Measurements from ENCODE around the gene SPATS2L.

The SPATS2L gene

DNA sequence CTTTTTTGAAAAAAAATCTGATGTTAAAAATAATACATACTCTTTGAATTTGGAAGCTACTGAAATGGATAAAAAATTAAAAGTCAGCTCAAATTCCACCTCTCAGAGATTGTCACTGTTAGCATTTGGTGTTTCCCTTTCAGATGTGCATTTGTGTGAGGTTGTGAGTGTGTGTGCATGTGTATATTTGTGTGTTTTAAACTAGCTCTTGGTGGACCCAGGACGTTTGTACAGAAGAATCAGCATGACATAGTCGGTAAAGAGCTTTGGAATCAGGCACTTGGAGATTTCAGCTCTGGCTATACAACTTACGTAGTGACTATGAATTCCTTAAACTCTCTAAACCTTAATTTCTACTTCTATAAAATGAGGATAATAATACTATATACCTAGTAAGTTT lies 14.5 kb downstream of the SPATS2L start:
- H3K9me3 ChIP-seq (ENCODE audit: insufficient read depth, low read depth, low read length): no peaks in the 10 kb centered on the region
- H3K9ac ChIP-seq (ENCODE audit: low read depth, low read length, poor library complexity, severe bottlenecking): no peak overlapping the region
- no peaks in the 10 kb centered on the region for H3F3A ChIP-seq (ENCODE audit: low read depth)
- H4K20me1 ChIP-seq (ENCODE audit: insufficient read depth, low read length, poor library complexity, severe bottlenecking): no peaks in the 10 kb centered on the region
- no peak overlapping the region for H3K4me3 ChIP-seq (ENCODE audit: low read length, poor library complexity, severe bottlenecking)
- no peaks in the 10 kb centered on the region for H3K9me2 ChIP-seq (replicated peaks; ENCODE audit: low read depth, low read length)
- no peak overlapping the region for H3K4me2 ChIP-seq (ENCODE audit: low read depth, low read length, poor library complexity, severe bottlenecking)
- no peaks in the 10 kb centered on the region for H3K36me3 ChIP-seq (ENCODE audit: insufficient read depth, low read length)
- H2AFZ ChIP-seq (ENCODE audit: low read length): no peak overlapping the region
- no peaks in the 10 kb centered on the region for H3K4me1 ChIP-seq (ENCODE audit: insufficient read depth, low read length, poor library complexity, severe bottlenecking)
- no peaks in the 10 kb centered on the region for H3K79me2 ChIP-seq (ENCODE audit: insufficient read depth, low read length)
- no peaks in the 10 kb centered on the region for H3K27me3 ChIP-seq (ENCODE audit: insufficient read depth, low read length, poor library complexity, severe bottlenecking)
- TF ChIP-seq, protein P1, sequence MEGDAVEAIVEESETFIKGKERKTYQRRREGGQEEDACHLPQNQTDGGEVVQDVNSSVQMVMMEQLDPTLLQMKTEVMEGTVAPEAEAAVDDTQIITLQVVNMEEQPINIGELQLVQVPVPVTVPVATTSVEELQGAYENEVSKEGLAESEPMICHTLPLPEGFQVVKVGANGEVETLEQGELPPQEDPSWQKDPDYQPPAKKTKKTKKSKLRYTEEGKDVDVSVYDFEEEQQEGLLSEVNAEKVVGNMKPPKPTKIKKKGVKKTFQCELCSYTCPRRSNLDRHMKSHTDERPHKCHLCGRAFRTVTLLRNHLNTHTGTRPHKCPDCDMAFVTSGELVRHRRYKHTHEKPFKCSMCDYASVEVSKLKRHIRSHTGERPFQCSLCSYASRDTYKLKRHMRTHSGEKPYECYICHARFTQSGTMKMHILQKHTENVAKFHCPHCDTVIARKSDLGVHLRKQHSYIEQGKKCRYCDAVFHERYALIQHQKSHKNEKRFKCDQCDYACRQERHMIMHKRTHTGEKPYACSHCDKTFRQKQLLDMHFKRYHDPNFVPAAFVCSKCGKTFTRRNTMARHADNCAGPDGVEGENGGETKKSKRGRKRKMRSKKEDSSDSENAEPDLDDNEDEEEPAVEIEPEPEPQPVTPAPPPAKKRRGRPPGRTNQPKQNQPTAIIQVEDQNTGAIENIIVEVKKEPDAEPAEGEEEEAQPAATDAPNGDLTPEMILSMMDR (conservative IDR thresholded peaks at IDR 0.05; ENCODE audit: low read length): no peak
- no peak for TF ChIP-seq EZH2phosphoT487 (IDR thresholded peaks at IDR 0.05; ENCODE audit: borderline replicate concordance)

- Histone ChIP-seq H3K9me3 (ENCODE audit: insufficient read depth, low read depth, low read length) (no peaks in the 10 kb centered on the region), H3K36me3 (ENCODE audit: insufficient read depth, low read length) (no peaks in the 10 kb centered on the region), H3K4me3 (ENCODE audit: low read length, poor library complexity, severe bottlenecking) (no peak overlapping the region), H2AFZ (ENCODE audit: low read length) (no peak overlapping the region), H4K20me1 (ENCODE audit: insufficient read depth, low read length, poor library complexity, severe bottlenecking) (no peaks in the 10 kb centered on the region), H3K9ac (ENCODE audit: low read depth, low read length, poor library complexity, severe bottlenecking) (no peak overlapping the region), H3K4me2 (ENCODE audit: low read depth, low read length, poor library complexity, severe bottlenecking) (no peak overlapping the region), H3F3A (ENCODE audit: low read depth) (no peaks in the 10 kb centered on the region), H3K27me3 (ENCODE audit: insufficient read depth, low read length, poor library complexity, severe bottlenecking) (no peaks in the 10 kb centered on the region), H3K9me2 (replicated peaks; ENCODE audit: low read depth, low read length) (no peaks in the 10 kb centered on the region), H3K79me2 (ENCODE audit: insufficient read depth, low read length) (no peaks in the 10 kb centered on the region), H3K4me1 (ENCODE audit: insufficient read depth, low read length, poor library complexity, severe bottlenecking) (no peaks in the 10 kb centered on the region)
- TF ChIP-seq EZH2phosphoT487 (IDR thresholded peaks at IDR 0.05; ENCODE audit: borderline replicate concordance): no peak
- TF ChIP-seq, protein P1 (conservative IDR thresholded peaks at IDR 0.05; ENCODE audit: low read length): no peak
Observed at GRCh38 chr2:200321780-200322534, 15.5 kb downstream of the SPATS2L start.

GRCh38 chr2:200322607-200323006 lies 16.1 kb downstream of the SPATS2L start:
- no peak overlapping the region for H3K4me2 ChIP-seq (ENCODE audit: low read depth, low read length, poor library complexity, severe bottlenecking)
- H3K9ac ChIP-seq (ENCODE audit: low read depth, low read length, poor library complexity, severe bottlenecking): no peak overlapping the region
- H3K4me1 ChIP-seq (ENCODE audit: insufficient read depth, low read length, poor library complexity, severe bottlenecking): no peaks in the 10 kb centered on the region

More at GRCh38 chr2:200322607-200323006, 16.1 kb downstream of the SPATS2L start:
- Histone ChIP-seq H3K9me2 (replicated peaks; ENCODE audit: low read depth, low read length) (no peaks in the 10 kb centered on the region), H4K20me1 (ENCODE audit: insufficient read depth, low read length, poor library complexity, severe bottlenecking) (no peaks in the 10 kb centered on the region), H3K27me3 (ENCODE audit: insufficient read depth, low read length, poor library complexity, severe bottlenecking) (no peaks in the 10 kb centered on the region), H3K79me2 (ENCODE audit: insufficient read depth, low read length) (no peaks in the 10 kb centered on the region), H3K4me3 (ENCODE audit: low read length, poor library complexity, severe bottlenecking) (no peak overlapping the region), H3K9me3 (ENCODE audit: insufficient read depth, low read depth, low read length) (no peaks in the 10 kb centered on the region), H3K36me3 (ENCODE audit: insufficient read depth, low read length) (no peaks in the 10 kb centered on the region), H2AFZ (ENCODE audit: low read length) (no peak overlapping the region), H3F3A (ENCODE audit: low read depth) (no peaks in the 10 kb centered on the region)
- TF ChIP-seq EZH2phosphoT487 (IDR thresholded peaks at IDR 0.05; ENCODE audit: borderline replicate concordance): no peak
- TF ChIP-seq, protein P1 (conservative IDR thresholded peaks at IDR 0.05; ENCODE audit: low read length): no peak

Data from Loucy (cell line).